Skeletal muscle tissue (tissue), 4 donors: ENCODE measurements around the gene RTP3. TPM values are rescaled to one million over a fixed set of nuclear protein-coding genes. Genes with fewer than 3 reads are reported as not detected.
"Not testable (repeated sequence)": the region's sequence is repeated elsewhere in the genome, so short reads cannot be mapped to it uniquely, and the experiment has no call there.

Source experiments
- H3K27ac ChIP-seq: one replicate; pipeline ENCODE4 v1.7.0; 2013; ENCODE audit warnings: mild to moderate bottlenecking, low read depth, low read length, inconsistent platforms
- H3K27me3 ChIP-seq, 3 donors: one replicate each; pipeline ENCODE4 v1.7.0; 2013; ENCODE audit warnings: low read length in 3 of 3; ENCODE audit not compliant: control insufficient read depth in 3 of 3, insufficient read depth in 3 of 3
- H3K36me3 ChIP-seq, 3 donors: one replicate each; pipeline ENCODE4 v1.7.0; 2013; ENCODE audit warnings: low read length in 3 of 3; ENCODE audit not compliant: control insufficient read depth in 3 of 3, insufficient read depth in 3 of 3
- H3K4me1 ChIP-seq, 3 donors: one replicate each; pipeline ENCODE4 v1.7.0; 2013; ENCODE audit warnings: low read length in 3 of 3, mild to moderate bottlenecking in 3 of 3; ENCODE audit not compliant: control insufficient read depth in 3 of 3, insufficient read depth in 3 of 3
- H3K4me3 ChIP-seq, 3 donors: one replicate each; pipeline ENCODE4 v1.7.0; 2013; ENCODE audit warnings: low read length in 3 of 3
- H3K9ac ChIP-seq, 3 donors: one replicate each; pipeline ENCODE4 v1.7.0; 2013; ENCODE audit warnings: low read length in 3 of 3, mild to moderate bottlenecking in 3 of 3, moderate library complexity in 2 of 3, low read depth in 1 of 3
- H3K9me3 ChIP-seq, 3 donors: one replicate each; pipeline ENCODE4 v1.7.0; 2013; ENCODE audit warnings: low read length in 3 of 3; ENCODE audit not compliant: control insufficient read depth in 3 of 3
- total RNA-seq: library from RNA; depleted of rRNA; stranded (reverse); fragments of >200 nt; gene quantifications from one replicate; pipeline ENCODE4 v1.2.3, GENCODE V29; 2014
- donor health status: Osteomylitis.

RTP3 gene
- total RNA-seq, 1 donor from 2014 or later: under 0.01 TPM

DNA sequence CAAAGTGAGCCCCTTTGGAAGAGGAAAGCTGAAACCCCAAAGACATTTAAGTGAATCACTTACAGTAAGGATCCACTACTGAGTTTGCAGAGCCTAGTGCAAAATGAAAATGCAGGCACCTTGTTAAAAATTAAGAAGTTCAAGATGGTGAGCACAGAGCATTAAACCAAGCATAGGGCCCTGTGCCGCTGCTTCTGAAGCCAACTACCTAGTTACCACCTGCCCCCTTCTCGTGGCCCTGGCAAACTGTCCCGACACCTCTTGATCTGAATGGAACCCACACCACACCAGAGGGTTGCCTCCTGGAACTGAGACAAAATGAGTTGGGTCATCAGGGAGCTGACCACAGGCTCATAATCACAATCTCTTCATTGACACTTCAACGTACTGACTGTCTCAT is 42.8 kb downstream of the RTP3 start:
- H3K9ac ChIP-seq: no peak overlapping the region
- no peaks in the 10 kb centered on the region for H3K9me3 ChIP-seq
- peaks cover 15 to 37% (median 35%) of the 10 kb centered on the region in 3 donors for H3K4me1 ChIP-seq
- no peak overlapping the region for H3K27ac ChIP-seq
- peaks cover 48 to 51% (median 48%) of the 10 kb centered on the region in 3 donors for H3K36me3 ChIP-seq
- no peak overlapping the region for H3K4me3 ChIP-seq
- H3K27me3 ChIP-seq: no peaks in the 10 kb centered on the region

- Histone ChIP-seq H3K27me3 (no peaks in the 10 kb centered on the region), H3K4me3 (no peak overlapping the region), H3K9me3 (no peaks in the 10 kb centered on the region), H3K4me1 (peaks cover 15 to 27% (median 26%) of the 10 kb centered on the region in 3 donors), H3K27ac (no peak overlapping the region), H3K36me3 (peaks cover 38 to 45% (median 40%) of the 10 kb centered on the region in 3 donors), H3K9ac (no peak overlapping the region)
These were observed 44.1 kb downstream of the RTP3 start for GRCh38 chr3:46541835-46542234.

DNA sequence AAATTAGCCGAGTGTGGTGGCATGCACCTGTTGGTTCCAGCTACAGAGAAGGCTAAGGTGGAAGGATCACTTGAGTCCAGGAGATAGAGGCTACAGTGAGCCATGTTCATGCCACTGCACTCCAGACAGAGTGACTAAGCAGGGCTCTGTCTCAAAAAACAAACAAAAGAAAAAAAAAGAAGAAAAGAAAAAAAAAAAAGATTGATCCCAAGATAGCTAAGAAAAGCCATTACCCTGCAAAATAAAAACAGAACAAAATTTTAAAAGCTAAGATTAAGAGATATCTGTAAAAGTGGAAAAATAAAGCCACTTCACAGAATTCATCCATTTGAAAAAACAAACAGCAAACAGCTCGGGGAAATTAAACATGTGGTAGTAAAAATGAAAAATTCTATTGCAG is 44.6 kb downstream of the RTP3 start:
- H3K9ac ChIP-seq: peak overlapping the region in 1 of 3 donors; percentile 11

DNA sequence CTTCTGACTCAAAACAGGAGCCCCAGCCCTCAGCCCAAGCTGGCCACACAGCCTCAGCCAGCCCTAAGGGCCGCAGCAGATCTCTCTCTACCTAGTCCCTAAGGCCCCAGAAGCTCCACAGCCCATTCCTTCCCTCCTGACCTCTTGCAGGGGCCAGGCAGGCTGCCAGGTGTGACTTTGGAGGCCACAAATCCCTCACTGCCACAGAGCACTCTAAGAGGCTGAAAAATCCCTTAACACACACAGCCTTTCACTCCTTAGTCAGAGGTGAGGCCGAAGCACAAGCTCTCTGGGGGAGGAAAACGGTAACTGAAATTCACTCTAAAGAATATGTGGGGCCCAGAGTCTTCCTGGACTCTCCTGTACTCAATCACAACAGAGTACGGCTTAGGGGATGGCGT is 45.0 kb downstream of the RTP3 start:
- peak overlapping the region in 1 of 3 donors; percentile 11 for H3K9ac ChIP-seq
- H3K36me3 ChIP-seq: peaks cover 31 to 39% (median 34%) of the 10 kb centered on the region in 3 donors
- H3K27ac ChIP-seq: peak overlapping the region; percentile 36
- no peaks in the 10 kb centered on the region for H3K9me3 ChIP-seq
- no peaks in the 10 kb centered on the region for H3K27me3 ChIP-seq
- peaks cover 6 to 18% (median 18%) of the 10 kb centered on the region in 3 donors for H3K4me1 ChIP-seq
- H3K4me3 ChIP-seq: no peak overlapping the region

More for the DNA sequence above, 44.6 kb downstream of the RTP3 start:
- no peak overlapping the region for H3K4me3 ChIP-seq
- H3K9me3 ChIP-seq: no peaks in the 10 kb centered on the region
- no peaks in the 10 kb centered on the region for H3K27me3 ChIP-seq
- H3K4me1 ChIP-seq: peaks cover 10 to 22% (median 21%) of the 10 kb centered on the region in 3 donors
- peak overlapping the region; percentile 36 for H3K27ac ChIP-seq
- peaks cover 35 to 43% (median 39%) of the 10 kb centered on the region in 3 donors for H3K36me3 ChIP-seq

DNA sequence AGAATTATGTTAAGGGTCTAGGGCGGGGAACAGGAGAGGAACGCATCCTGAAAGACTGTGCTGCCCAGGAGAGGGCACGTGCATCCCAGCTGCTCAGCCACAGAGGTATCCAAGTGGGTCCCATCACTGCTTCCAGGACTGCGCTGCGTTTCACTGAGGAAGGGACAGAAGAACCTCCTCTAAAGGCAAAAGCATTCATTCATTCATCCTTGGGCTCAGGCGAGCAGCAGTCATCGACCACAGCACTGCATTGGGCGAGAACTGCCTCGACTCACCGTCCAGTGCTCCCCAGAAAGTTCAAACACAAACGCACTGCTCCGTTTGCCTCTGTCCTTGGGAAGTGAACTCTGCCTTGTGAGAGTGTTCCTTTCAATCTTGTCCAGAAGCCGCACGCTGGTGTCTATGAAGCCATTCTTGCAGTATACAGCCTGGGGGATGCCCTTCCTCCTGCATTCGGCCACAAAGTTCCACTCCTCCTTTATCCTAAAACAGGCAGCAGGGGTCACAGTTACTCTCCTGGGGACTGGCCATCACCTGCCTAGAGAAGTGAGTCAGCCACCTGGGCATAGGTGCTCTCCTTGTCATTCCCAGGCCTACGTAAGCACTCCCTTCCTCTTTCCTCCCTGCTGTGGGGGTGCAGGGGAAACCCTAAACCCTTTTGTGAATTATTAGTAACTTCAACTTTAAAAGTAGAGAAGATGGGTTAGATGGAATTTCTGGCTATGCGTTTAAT is 47.2 kb downstream of the RTP3 start:
- Histone ChIP-seq H3K4me1 (peaks cover 3 to 18% (median 14%) of the 10 kb centered on the region in 3 donors), H3K27ac (no peak overlapping the region), H3K9ac (no peak overlapping the region), H3K9me3 (no peaks in the 10 kb centered on the region), H3K27me3 (no peaks in the 10 kb centered on the region), H3K36me3 (peaks cover 21 to 29% (median 24%) of the 10 kb centered on the region in 3 donors), H3K4me3 (no peak overlapping the region)

GRCh38 chr3:46545818-46546630 is 48.2 kb downstream of the RTP3 start:
- peaks cover 3 to 21% (median 14%) of the 10 kb centered on the region in 3 donors for H3K4me1 ChIP-seq
- no peaks in the 10 kb centered on the region for H3K9me3 ChIP-seq
- no peaks in the 10 kb centered on the region for H3K27me3 ChIP-seq
- peaks cover 28 to 35% (median 32%) of the 10 kb centered on the region in 3 donors for H3K36me3 ChIP-seq
- no peak overlapping the region for H3K4me3 ChIP-seq
- no peak overlapping the region for H3K27ac ChIP-seq
- no peak overlapping the region for H3K9ac ChIP-seq

GRCh38 chr3:46546896-46547440 is 49.2 kb downstream of the RTP3 start:
- Histone ChIP-seq H3K27me3 (no peaks in the 10 kb centered on the region), H3K27ac (peak overlapping the region; percentile 29), H3K4me3 (no peak overlapping the region), H3K36me3 (peaks cover 26 to 34% (median 32%) of the 10 kb centered on the region in 3 donors), H3K9me3 (no peaks in the 10 kb centered on the region), H3K4me1 (peaks cover 3 to 23% (median 14%) of the 10 kb centered on the region in 3 donors), H3K9ac (peak overlapping the region in 1 of 3 donors; percentile 42)

DNA sequence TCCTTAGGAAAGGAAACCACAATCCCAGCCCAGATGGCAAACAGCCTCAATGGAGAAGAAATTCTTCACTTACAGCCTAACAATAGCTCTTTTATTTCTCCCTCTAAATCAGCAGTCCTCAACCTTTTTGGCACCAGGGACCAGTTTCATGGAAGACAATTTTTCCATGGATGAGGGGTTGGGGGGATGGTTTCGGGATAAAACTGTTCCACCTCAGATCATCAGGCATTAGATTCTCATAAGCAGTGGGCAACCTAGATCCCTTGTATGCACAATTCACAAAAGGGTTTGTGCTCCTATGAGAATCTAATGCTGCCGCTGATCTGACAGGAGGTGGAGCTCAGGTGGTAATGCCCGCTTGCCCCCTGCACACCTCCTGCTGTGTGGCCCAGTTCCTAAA is 50.8 kb downstream of the RTP3 start:
- not testable (repeated sequence) for H3K27ac ChIP-seq, H3K27me3 ChIP-seq, H3K9ac ChIP-seq, H3K9me3 ChIP-seq, H3K4me3 ChIP-seq
- Histone ChIP-seq H3K36me3 (peaks cover 25 to 28% (median 27%) of the 10 kb centered on the region in 3 donors), H3K4me1 (peaks cover 4 to 30% (median 25%) of the 10 kb centered on the region in 3 donors)

GRCh38 chr3:46549408-46549904 is 51.7 kb downstream of the RTP3 start:
- no peak overlapping the region for H3K4me3 ChIP-seq
- no peaks in the 10 kb centered on the region for H3K9me3 ChIP-seq
- peaks cover 4 to 32% (median 31%) of the 10 kb centered on the region in 3 donors for H3K4me1 ChIP-seq
- peaks cover 23 to 28% (median 24%) of the 10 kb centered on the region in 3 donors for H3K36me3 ChIP-seq
- no peak overlapping the region for H3K27ac ChIP-seq
- H3K9ac ChIP-seq: no peak overlapping the region
- no peaks in the 10 kb centered on the region for H3K27me3 ChIP-seq
